ENCODE results near the gene L3MBTL4.

The L3MBTL4 gene

DNA sequence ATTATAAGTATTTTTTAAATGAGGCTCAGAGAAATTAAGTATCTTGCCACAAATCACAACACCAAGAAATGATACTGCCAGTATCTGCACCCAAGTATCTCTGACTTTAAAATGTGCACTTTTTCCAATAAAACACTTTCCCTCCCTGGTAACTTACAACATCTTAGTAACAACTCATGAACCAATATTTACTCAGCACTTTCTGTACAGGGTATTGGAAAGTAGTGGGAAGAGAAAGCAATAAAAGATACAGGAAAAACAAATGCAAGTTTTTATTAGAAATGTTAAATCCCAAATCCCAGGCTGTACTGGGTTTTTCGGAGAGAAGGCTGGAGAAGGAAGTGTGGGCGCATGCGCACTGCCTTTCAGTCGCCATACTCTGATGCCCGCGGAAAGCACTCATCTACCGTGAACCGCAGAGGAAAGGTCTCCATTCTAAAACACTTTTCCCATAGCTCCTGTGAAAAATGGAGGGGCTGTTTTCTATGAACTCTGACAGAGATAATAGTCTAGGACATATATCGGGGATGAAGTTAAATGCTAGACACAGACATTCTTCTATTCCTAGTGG, 52.1 kb downstream of the L3MBTL4 start:
- DNase-seq = no peak

DNA sequence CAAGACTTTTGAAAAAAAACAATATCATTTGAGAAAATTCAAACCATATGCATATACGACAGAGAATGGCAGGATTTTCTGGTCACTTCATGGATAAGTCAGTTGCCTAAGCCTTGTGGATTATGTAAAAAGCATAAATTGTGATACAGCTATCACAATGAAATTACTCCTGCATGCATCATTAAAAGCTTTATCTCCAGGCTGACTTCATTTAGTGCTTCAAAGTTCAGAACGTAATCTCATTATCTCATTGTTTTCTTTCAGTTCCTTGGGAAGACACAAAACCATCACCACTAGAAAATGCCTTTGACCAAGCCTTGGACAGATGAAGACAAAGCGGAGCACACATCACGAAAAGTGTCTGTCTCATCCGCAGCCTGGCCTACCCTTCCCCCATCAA, 57.0 kb downstream of the L3MBTL4 start:
- no peak for DNase-seq

DNA sequence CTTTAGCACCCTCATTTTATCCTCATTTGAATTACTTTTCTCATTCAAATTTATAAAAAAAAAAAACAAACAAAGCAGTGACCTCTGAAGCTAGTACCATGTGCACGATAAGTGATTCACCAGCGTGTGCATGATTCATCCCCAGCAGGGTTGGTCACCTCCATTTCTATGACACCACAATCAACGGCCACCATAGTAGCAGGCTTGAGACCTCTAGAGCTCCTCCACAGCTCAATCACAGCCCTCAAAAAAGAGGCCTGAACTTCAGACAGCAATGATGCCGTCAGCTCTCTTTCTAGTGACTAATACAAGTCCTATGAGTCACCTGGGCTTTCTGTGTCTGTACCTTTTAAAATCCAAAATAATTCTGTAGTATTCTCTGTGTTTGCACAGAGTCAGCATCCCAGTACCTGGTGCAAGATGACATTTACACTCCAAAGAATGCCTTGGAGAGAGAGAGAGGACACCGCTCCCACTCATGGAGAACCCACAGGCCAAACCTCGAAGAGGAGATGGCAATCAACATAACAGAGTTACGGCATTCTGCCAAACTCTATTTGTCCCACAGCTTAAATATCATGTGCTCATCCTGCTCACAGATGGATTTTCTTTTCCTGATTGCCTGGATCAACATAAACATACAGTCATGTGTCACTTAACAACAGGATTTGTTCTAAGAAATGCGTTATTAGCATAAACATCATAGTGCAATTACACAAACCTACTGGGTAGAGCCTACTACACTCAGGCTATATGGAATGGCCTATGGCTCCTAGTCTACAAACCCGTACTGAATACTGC, 58.7 kb downstream of the L3MBTL4 start:
- DNase-seq = no peak

DNA sequence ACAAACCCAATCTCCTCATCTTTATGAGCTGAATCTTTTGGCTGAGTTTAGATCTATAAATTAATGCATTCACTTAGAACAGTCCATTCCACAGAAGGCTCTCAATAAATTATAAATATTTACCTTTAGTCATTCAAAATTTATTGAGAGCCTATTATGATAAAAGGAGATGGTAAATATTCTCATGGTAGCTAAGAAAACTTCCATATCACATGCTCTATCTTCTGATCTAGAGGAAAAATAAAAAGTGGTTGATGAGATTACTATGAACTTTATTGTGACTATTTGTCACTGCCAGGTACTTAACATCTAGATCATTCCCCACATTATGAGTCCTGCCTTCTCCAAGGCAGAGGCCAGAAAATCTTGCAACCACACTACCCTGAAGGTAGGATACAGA, 62.4 kb downstream of the L3MBTL4 start:
- no peak for DNase-seq

DNA sequence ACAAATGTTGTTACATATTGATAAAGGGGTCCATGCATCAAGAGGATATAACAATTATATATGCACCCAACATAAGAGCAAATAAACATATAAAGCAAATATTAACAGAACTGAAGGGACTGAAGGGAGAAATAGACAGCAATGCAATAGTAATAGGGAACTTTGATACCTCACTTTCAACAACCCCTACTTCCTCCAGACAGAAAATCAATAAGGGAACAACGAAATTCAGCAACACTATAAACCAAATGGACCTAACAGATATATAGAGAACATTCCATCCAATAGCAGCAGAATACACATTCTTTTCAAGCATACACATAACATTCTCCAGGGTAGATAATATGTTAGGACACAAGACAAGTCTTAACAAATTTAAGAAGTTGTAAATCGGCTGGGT, 71.7 kb downstream of the L3MBTL4 start:
- no peak for DNase-seq

DNA sequence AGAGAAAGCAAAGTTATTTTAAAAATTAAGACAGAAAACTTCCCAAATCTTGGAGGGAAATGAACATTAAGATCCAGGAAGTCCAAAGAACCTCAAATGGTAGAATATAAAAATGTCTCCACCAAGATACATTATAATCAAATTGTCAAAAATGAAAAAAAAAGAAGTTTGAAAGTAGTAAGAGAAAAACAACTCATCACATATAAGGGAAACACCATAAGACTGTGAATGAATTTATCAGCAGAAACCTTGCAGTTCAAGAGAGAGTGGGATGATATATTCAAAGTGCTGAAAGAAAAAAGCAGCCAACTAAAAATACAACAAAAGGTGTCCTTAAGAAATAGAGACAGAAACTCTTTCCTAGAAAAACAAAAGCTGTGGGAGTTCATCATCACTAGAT, 73.0 kb downstream of the L3MBTL4 start:
- DNase-seq = no peak

DNA sequence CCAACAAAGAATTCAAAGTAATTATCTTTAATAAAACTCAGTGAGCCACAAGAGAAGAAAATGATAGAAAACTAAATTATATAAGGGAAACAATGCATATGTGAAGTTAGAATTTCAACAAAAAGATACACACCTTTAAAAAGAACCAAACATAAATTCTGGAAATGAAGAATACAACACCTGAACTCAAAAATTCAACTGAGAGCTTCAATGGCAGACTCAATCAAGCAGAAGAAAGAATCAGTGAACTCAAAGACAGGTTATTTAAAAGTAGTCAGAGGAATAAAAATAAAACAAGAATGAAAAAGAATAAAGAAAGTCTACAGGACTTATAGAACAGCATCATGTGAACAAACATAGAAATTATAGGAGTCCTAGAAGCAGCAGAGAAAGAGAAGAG, 73.4 kb downstream of the L3MBTL4 start:
- DNase-seq = no peak

DNA sequence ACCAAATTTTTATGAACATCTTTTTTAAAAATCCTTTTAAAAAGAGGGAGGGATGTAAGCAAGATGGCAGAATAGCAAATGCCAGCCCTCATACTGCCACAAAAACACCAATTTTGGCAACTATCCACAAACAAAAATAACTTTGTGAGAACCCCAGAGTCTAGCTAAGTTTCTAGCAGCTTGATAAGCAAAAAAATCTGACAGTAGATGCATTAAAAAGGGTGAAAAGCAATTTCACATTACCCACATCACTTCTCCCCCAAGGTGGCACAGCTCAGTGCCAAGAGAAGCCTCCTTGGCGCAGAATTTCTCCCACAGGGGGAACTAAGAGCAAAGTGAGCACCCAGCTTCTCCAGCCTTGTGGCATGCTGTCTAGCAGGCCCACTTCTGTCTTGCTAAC, 74.6 kb downstream of the L3MBTL4 start:
- DNase-seq = no peak

DNA sequence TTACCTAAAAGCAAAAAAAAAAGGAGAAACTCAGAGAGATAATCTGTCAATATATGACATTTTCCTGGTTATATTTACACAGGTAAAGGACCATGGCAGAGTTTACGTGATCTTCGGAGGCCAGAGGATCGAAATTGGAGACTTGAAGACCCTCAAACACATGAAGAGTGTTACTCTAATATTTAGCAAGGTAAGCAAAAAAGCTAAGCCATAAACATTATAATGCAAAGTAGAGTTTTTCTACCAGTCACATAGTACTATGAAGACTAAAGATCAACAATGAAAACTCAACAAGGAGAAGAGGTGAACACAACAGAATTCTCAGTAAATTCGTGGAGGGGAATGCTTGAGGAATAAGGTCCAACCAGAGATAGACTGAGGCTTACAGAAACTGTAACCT, 78.5 kb downstream of the L3MBTL4 start:
- no peak for DNase-seq

DNA sequence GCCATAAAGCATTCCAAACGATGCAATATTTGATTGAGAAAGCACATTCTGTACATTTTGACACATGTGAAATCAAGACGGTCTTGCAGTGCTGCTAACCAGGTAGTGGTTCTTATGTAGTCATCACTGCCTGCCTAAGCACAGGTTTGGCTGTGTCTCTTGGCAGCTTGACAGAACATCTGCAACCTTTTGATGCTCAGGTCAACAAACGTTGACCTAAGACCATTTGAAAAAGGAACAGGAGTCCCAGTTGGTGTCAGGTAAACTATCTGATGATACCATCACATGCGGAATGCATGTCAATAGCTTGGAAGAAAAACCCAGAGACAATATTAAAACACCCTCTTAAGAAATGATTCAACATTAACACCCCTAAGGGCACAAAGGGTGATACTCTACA, 80.7 kb downstream of the L3MBTL4 start:
- DNase-seq = no peak

DNA sequence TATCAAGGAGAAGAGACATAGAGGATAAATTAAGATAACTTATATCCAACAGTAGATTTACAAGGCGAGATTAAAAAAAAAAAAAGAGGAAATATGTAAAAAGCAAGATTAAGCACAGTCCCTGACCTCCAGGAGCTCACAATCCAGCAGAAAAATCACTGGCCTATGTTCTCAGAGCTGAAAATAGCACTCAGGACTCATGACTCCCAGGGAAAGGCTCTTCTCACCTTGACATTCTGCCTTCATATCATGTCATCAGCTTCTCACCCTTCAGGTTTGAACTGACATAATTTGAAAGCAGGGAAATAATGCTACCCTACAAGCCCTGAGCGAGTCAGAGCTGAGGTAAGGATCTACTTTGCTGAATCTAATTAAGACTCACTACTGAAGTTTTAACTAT, 82.8 kb downstream of the L3MBTL4 start:
- DNase-seq = no peak

DNA sequence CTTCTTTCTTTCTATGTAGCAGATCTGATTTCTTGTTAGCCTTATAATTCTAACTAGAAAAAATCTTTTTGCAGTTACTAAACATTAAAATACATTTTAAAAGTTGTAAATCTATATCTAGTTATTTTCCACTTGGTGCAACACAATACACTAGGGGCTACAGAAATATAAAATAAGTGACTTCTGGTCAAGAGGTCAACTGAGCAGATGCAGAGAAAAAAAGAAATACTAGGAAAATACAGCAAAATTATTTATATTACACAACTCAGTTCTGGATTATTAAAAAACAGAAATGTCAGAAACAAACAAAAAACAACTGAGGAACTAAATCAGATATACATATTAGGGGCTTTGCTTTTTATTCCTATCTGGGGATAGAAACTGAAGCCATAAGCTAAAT, 83.9 kb downstream of the L3MBTL4 start:
- DNase-seq = no peak

DNA sequence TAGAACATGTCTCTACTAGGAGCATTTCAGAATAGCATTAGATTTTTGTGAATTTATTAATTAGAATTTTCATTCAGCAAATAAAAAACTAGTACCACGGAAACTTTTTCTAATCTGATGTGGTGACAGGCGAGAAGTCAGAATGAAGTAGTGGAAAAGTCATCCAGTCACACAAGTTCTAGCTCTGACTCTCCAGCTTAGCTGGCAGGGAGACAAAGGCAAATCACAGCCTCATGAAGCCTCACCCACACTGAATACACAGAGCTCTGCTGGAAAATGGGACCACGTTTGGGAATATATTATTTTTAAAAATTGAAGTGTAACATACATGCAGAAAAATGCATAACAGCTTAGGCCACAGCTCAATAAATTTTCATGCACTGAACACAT, 86.1 kb downstream of the L3MBTL4 start:
- DNase-seq = no peak

DNA sequence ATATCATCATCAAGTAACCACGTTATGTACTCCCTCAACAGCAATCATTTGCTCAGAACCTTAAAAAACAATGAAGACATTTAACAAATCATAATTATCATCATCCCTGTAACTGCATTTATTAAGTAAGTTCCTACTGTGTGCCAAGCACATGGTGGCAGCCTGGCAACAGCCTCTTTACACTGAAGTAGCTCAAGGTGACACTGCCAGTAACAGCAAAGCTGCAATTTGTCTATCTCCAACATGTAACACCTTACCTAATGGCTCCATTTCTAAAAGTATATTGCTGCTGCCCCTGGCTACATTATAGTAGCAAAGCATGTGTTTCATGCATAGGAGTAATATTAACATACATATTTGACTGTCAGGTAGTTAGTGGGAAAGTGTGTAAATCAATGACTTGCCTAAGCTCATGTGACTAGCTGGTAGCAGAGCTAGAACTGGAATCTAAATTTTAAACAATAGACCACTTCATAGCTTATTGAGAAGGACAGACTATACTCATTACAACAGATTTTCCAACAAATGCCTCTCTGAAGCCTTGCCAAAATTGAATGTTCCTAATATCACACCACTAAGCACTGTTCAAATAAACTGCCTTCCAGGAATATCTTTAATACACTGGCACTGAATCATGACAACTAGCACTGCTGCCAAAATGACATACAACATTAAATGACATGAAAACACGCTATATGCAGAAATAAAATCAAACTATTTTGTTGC, 86.7 kb downstream of the L3MBTL4 start:
- no peak for DNase-seq

DNA sequence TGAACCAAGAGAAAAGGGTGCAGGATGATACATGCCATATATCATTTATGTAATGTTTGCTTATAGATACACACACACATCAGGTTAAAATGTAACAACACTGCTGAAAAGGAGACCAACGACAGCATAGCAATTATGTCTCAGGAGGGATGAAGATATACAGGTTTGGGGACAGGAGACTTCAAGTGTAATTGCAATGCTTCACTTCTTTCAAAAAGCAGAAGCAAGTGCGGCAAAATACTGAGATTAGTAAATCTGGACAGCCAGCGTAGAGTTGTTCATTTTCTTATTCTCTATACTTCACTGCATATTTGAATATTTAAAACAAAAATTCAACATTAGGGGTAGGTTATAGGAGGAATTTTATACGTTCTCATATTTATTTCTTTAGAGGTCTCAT, 87.2 kb downstream of the L3MBTL4 start:
- no peak for DNase-seq

DNA sequence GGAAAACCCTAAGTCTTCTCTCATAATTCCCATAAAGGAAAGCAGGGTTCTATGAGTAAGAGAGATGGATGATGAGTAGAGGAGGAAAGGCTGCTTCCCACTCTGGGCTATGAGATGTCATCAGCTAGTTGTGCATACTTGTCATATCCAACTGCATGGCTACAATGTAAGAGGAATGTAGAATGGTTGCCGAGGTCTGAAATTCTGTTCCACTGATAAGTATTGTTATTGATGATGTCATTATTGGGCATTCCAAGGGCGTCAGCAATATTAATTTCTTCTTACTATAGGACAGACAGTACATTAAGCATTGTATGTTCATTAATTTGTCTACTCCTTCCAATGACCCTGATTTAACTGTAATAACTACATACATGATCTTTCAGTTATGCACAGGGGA, 88.1 kb downstream of the L3MBTL4 start:
- DNase-seq = no peak

DNA sequence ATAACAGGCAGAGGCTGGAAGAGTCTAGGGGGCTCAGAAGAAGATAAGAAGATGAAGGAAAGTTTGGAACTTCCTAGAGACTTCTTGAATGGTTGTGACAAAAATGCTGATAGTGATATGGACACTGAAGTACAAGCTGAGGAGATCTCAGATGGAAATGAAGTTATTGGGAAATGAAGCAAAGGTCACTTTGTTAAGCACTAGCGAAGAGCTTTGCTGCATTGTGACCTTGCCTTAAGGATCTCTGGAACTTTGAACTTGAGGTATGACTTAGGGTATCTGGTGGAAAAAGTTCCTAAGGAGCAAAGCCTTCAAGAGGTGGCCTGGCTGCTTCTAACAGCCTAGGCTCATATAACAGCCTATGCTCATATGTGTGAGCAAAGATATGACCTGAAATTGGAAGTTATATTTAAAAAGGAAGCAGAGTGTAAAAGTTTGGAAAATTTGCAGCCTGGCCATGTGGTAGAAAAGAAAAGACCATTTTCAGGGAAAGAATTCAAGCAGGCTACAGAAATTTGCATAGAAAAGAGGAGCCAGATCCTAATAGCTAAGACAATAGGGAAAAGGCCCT, 91.3 kb downstream of the L3MBTL4 start:
- DNase-seq = no peak

DNA sequence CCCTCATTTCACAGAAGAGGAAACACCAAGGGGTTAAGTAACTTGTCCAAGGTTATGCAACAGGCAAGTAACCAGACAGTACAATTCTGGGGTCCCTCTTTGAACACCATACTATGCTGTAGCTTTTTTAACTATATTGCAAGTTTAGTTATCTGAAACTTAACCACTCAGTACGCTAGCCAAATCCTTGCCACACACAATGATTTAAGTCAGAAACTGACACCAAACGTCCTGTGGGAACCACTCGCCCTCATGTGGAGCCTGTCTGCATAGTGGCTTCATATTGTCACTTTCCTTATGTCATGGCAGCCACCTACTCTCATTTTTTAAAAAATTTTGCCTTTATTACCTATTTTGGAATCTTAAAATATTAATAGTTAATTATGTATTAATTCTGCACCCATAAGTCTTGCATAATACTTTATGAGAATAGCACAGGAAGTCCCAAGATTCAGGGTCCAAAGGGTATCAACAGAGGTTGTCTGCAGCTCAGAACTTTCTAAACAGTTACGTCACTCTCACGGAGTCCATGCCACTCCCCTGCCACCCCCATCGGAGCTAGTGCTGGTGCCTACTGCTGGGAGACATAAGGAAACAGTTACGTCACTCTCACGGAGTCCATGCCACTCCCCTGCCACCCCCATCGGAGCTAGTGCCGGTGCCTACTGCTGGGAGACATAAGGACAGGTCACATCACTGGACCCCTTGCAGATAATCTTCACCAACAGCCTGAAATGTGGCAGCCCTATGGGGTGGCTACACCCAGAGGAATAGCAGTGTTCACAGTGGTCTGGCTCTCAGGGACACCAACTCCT, 99.0 kb downstream of the L3MBTL4 start:
- no peak for DNase-seq

DNA sequence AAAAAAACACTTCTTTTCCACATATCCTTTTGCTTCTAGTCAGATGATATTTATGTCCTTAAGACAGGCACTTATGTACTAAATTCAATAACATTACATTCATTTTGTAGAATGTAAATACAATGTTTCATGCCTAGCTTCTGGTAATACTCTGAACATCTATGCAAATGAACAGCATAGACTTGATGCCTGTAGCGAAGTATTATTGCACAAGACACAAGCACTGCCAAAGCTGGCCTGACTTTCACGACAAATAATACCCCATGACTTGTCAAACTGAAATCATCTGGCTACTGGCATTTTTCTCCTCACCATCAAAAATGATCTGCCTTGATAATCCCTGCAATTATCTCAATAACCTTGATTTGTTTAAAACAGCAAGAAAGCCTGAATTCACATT, 101.3 kb downstream of the L3MBTL4 start:
- DNase-seq = no peak

DNA sequence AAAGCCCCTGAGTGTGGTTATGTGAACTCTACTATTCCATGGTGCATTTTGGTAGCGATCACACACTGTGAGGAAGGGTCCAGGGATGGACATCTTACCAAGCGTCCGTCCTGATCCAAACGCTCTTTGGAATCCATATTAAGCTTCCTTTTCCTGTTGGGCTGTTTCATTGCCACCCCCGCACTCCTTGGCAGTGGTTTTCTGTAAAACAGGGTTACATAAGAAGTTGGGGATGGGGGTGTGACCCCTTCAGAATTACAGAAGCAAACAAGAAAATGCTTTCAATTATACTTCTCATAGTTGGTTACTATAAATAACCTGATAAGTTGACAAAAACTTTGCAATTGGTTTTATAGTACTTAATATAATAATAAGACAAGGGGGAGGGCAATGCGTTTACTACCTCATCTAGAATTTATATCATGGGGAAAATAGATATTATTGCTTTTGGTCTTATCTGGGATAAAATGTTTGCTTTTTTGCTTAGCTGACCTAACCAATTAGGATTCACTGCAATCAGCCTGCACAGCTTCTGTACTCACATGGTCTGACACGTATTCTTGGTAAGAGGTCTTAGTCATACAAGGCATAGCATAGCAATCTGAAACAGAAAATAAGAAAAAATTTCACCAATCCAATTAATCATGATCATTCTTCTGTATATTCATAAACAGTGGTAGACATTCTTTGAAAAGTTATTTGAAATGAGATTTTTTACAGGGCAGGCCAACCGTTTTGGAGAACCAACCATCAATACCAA, 103.1 kb downstream of the L3MBTL4 start:
- no peak for DNase-seq

DNA sequence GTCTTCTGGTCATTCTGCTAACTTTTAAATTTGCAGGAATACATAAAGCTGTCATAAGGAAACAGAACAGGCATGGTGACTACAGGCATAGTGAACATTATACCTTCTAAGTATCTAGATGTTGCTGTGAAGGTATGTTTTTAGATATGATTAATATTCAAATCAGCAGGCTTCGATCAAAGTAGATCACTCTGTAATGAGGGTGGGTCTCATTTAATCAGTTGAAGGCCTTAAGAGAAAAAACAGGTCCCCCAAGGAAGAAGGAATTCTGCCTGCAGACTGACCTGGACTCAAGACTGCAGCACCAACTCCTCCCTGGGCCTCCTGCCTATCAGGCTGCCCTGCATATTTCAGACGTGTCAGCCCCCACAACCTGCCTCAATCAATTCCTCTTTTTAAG, 104.0 kb downstream of the L3MBTL4 start:
- DNase-seq = no peak

DNA sequence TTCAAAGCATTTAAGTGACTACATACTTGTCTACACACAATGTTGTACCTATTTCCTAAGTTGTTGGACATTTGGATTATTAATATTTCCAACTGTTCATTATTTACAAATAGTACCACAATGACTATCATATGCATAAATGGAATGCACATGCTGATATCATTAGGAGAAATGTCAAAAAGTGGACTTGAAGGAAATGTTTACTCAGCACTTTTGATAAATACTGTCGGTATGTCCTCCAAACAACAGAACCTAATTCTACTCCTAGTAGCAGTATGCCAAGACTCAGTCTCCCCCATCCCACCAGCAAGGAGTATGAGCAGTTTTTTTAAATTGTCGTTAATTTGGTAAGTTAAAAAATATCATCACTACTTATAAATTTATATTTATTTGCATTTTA, 116.8 kb downstream of the L3MBTL4 start:
- DNase-seq = no peak
